ENCODE results near the gene GRID2.
"Not testable (repeated sequence)": the region's sequence is repeated elsewhere in the genome, so short reads cannot be mapped to it uniquely, and the experiment has no call there.

The GRID2 gene

GRCh38 chr4:93348896-93349295, 1045.1 kb downstream of the GRID2 start:
- DNase-seq = no peak

DNA sequence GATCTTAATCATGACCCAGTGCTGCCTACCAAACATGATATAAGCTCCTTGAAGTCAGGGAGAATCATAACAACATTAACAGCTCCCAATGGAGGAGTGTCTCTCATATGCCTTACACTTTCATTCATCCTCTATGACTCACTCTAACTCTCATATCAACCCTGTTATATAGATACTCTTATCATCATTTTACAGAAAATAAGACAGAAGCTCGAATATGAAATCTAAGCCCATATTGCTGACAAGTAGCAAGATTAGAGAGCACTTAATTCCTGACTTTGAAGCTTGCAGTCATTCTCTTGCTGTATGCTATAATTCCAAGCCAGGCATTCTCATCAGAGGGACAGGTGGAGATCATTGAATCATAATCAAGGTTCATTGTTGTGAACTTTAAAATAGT, 1048.1 kb downstream of the GRID2 start:
- DNase-seq = no peak

- DNase-seq = no peak
Measured at GRCh38 chr4:93355411-93355810, 1051.6 kb downstream of the GRID2 start.

DNA sequence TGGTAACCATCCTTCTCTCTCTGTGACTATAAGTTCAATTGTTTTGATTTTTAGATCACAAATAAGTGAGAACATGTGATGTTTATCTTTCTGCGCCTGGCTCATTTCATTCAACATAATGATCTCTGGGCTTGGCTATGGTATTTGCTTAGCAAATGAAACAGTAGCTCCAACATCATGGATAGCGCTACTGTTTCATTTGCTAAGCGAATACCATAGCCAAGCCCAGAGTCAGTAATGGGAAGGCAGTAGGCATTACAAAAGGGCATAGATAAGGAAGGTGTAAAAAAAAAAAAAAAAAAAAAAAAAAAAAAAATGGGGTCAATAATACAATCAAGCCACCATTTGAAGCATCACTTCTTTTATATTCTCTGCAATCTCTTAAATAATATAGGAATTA, 1055.8 kb downstream of the GRID2 start:
- no peak for DNase-seq

- DNase-seq = not testable (repeated sequence)
Measured at GRCh38 chr4:93366169-93366755, 1062.5 kb downstream of the GRID2 start.

- DNase-seq = no peak
Measured at GRCh38 chr4:93368968-93369367, 1065.2 kb downstream of the GRID2 start.

DNA sequence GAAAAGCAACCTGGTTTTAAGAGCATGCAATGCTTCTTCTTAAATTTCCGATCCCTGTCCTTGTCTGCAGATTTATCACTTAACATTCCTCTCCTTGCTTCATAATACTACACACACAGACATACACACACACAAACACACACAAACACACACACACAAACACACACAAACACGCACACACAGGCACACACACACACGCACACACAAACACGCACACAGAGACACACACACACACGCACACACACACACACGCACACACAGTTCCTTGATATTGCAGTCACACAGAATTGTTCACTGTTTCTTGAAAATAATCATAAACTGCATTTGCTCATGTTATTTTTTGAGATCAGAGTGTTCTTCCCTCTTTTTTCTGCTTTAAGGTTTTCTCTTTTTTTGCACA, 1066.5 kb downstream of the GRID2 start:
- DNase-seq = no peak

DNA sequence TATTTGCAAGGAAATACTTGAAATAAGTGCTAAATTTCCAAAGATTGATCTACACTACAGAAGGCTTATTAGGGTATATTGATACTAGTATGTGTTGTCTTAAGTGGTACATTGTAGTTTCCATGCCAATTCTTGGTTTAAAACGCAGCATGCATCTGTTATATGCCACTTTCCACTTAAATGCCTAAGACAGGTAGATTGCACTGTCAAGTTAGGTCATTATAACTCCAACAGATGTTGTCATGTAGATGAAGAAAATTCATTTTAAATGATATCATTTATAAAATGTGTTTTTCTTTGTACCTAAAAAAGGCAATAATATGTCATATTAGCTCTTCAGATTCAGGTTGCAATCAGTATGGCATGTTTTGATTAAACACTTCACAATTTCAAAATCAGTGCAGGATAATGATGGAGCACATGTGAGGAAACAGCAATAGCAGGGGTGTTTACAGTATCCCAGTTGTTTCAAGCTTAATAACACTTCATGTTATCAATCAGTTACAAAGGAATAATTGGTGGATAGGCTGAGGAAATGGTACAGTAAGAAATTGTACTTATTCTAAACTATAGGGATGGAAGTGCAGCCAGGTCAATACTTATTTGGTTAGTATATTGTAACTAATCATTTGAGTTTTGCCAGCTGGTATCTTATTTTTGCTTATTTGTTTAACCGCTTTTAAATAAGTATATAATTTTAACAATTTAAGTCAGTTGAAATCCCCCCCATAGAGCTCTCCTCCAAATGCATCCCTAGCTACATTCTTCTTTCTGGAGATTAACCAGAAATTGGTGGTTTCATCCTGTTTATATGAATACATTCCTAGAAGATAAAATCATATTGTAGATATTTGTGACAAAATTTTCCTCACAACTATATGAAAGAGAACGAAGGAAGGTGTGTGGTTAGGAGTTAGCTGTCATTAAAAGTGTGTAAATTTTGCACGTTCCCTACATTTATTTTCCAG, 1070.4 kb downstream of the GRID2 start:
- no peak for DNase-seq

GRCh38 chr4:93384241-93384640, 1080.5 kb downstream of the GRID2 start:
- DNase-seq = no peak

GRCh38 chr4:93384887-93385286, 1081.1 kb downstream of the GRID2 start:
- DNase-seq = no peak

DNA sequence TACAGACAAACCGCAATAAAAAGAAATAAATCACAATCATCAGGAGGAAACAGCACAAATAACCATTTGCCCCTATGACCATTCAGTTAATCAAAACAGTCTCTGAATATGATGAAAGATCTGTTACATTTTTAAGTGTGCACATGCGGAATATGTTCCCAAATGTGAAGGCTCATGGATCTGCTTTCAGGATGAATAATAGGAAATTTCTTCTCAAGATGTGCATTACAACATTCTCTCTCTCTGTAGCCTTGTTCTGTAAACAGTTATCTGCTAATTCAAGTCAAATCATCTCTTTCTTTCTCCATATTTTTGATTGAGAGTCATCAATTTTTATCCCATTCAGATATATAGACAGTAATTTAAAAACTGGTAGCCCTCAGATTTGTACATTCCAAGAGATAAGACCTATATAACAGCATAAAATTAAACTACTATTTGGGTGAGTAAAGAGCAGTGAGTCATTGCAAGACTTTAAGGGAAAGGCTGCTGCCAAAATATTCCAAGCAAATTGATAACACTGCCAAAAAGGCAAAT, 1090.8 kb downstream of the GRID2 start:
- no peak for DNase-seq

GRCh38 chr4:93396272-93396671, 1092.5 kb downstream of the GRID2 start:
- no peak for DNase-seq

DNA sequence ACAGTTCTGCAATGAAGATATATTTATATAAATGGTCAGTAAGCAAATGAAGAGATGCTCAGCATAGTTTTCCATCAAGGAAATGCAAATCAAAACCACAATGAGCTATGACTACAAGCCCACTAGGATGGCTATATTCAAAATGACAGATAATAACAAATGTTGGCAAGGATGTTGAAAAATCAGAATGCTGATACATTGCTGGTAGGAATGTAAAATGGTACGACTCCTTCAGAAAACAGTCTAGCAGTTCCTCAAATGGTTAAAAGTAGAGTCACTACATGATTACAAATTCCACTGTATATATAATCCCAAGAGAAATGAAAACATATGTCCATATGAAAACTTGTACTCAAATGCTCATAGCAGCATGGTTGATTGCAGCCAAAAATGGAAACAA, 1099.8 kb downstream of the GRID2 start:
- DNase-seq = no peak

DNA sequence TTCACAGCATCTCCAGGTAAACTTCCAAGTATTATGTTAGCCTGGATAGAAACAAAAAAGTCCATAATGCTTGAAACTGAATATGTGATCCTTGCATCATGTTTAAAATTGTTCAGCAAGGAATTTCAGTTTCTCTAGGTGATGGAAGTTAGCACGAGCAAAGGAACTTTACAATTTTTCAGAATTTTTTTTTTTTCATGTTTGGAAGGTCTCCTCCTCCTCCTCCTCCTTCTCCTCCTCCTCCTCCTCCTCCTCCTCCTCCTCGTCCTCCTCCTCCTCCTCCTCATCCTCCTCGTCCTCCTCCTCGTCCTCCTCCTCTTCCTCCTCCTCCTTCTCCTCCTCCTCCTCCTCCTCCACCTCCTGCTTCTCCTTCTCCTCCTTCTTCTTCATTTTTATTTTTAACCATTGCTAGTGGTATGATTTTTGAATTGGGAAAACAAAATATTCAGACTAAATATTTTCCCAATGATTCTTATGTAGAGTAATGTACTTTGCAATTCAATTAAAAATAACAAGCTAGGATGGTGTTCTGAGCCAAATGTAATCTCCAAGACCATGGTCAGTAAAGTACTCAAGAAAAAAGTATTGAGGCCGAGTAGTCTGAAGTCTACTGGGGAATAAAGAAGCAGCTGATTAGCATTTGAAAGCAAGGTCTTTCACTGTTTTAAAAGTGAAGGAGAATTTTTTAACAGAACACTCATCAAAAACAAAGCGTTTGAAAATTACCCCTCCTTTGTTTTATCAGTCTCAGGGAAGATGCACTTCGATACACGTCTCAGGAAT, 1103.9 kb downstream of the GRID2 start:
- DNase-seq = no peak

- no peak for DNase-seq
Measured at GRCh38 chr4:93409035-93409434, 1105.3 kb downstream of the GRID2 start.

GRCh38 chr4:93414041-93414550, 1110.3 kb downstream of the GRID2 start:
- no peak for DNase-seq

GRCh38 chr4:93416344-93417128, 1112.8 kb downstream of the GRID2 start:
- no peak for DNase-seq

DNA sequence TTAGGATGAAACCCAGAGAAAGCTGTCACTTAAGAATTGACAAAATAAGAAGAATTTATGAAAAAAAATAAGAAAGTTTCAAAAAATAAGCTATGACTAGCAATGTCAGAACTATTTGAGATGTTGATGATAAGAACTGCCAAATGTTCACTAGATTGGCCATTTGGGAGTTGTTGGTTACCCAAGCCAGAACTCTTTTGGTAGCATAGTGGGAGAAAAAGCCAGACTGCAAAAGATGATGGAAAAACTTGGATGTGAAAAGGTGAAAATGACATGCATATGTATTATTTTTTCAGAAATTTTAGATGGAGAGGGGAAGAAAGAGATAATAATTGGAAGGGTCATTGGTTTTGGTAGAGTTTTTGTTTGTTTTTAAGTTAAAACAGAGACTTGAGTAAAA, 1127.6 kb downstream of the GRID2 start:
- DNase-seq = no peak

- no peak for DNase-seq
Measured at GRCh38 chr4:93433840-93434239, 1130.1 kb downstream of the GRID2 start.

- no peak for DNase-seq
Measured at GRCh38 chr4:93436000-93436626, 1132.3 kb downstream of the GRID2 start.

DNA sequence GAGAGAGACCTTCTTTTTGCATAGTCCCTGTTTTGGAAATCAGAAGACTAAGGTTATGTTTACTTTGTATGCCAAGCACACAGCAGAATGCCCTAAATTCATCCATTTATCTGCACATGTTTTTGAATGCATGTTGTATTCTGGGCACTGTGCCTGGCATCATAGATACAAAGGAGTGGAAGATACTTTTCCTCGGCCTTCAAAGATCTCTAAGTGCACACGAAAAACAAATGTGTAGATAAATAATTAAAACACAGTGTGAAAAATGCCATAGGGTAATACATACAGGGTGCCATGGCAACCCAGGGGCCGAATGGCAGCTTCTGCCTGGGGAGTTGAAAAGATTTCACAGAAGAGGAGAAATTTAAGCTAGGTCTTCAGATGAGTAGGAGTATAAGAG, 1134.2 kb downstream of the GRID2 start:
- no peak for DNase-seq

- DNase-seq = no peak
Measured at GRCh38 chr4:93444860-93445259, 1141.1 kb downstream of the GRID2 start.
